K562 (cell line): Measurements from ENCODE around the gene EPHA1. TPM values are rescaled to one million over a fixed set of nuclear protein-coding genes. Genes with fewer than 3 reads are reported as not detected.

Source experiments
- MAFG ChIP-seq: fragments of 450-650 bp; conservative IDR thresholded peaks from 2 replicates; pipeline ENCODE4 v1.6.1; 2016; ENCODE audit warnings: missing genetic modification characterization, missing compliant biosample characterization
- MBD2 ChIP-seq: sonication (generic); IDR thresholded peaks from 2 replicates; pipeline ENCODE4 v1.6.1; 2016; ENCODE audit warnings: low read depth, borderline replicate concordance
- MEF2D ChIP-seq: conservative IDR thresholded peaks from 2 replicates; pipeline ENCODE4 v1.6.1; 2016; ENCODE audit warnings: low read depth, missing genetic modification characterization, missing compliant biosample characterization
- NBN ChIP-seq: fragments of 450-650 bp; IDR thresholded peaks from 2 replicates; pipeline ENCODE4 v1.6.1; 2016; ENCODE audit warnings: low read depth, mild to moderate bottlenecking
- POLR2G ChIP-seq: fragments of 200-400 bp; formaldehyde crosslinking; IDR thresholded peaks from 2 replicates; pipeline ENCODE4 v1.6.1; 2017; ENCODE audit warnings: low read depth, mild to moderate bottlenecking, antibody characterized with exemption, low read length, moderate library complexity
- PPARD ChIP-seq: fragments of 250-450 bp; sonication (Bioruptor Pico); IDR thresholded peaks from 2 replicates; pipeline ENCODE4 v1.8.0; 2022; ENCODE audit warnings: inconsistent platforms, mild to moderate bottlenecking, moderate library complexity
- PRMT5 ChIP-seq: sonication (generic); formaldehyde crosslinking; IDR thresholded peaks from 2 replicates; pipeline ENCODE4 v1.5.0; 2020; ENCODE audit warnings: missing genetic modification reagents
- PYGO2 ChIP-seq: fragments of 450-650 bp; IDR thresholded peaks from 2 replicates; pipeline ENCODE4 v1.6.1; 2016; ENCODE audit warnings: mild to moderate bottlenecking, missing genetic modification characterization, moderate library complexity, missing compliant biosample characterization
- SAFB ChIP-seq: fragments of 200-400 bp; formaldehyde crosslinking; IDR thresholded peaks from 2 replicates; pipeline ENCODE4 v1.6.1; 2017; ENCODE audit warnings: low read depth, low read length, borderline replicate concordance
- TAL1 ChIP-seq: fragments of 450-650 bp; IDR thresholded peaks from 2 replicates; pipeline ENCODE4 v1.6.1; 2016; ENCODE audit warnings: mild to moderate bottlenecking
- ZNF12 ChIP-seq: sonication (generic); formaldehyde crosslinking; IDR thresholded peaks from 2 replicates; pipeline ENCODE4 v1.4.0; 2020; ENCODE audit warnings: mild to moderate bottlenecking, missing genetic modification reagents
- ZNF41 ChIP-seq: fragments of 250-450 bp; sonication (Bioruptor Pico); conservative IDR thresholded peaks from 2 replicates; pipeline ENCODE4 v1.4.0; 2020; ENCODE audit warnings: mild to moderate bottlenecking
- polyA plus RNA-seq, 8 experiments: library from polyadenylated mRNA; depleted of rRNA in 4 of 8; stranded (reverse) in 5 of 8; unstranded in 3 of 8; fragments of >200 nt; fragmentation: Nextera tagmentation in 2 of 8; fragmentation: Illumina TruSeq in 1 of 8; extraction: Ambion mirVana in 2 of 8; extraction: Trizol in 1 of 8; gene quantifications; 2 replicates each; pipeline versions ENCODE4 v1.2.1 to v1.2.3, GENCODE V29; 2011 to 2014; ENCODE audit warnings: inconsistent platforms in 1 of 8, missing spikeins in 1 of 8
- total RNA-seq, 7 experiments: library from RNA; depleted of rRNA in 6 of 7; stranded (reverse); fragments of >200 nt in 6 of 7; fragmentation: Illumina TruSeq in 2 of 7; extraction: Trizol in 2 of 7; gene quantifications; 2 replicates each; pipeline versions ENCODE4 v1.2.1 to v1.2.3, GENCODE V29; 2011 to 2021; ENCODE audit warnings: low replicate concordance in 1 of 7
- TF ChIP-seq, protein P1 (sequence below): sonication (generic); formaldehyde crosslinking; IDR thresholded peaks from 2 replicates; pipeline ENCODE4 v1.8.0; 2022; ENCODE audit warnings: mild to moderate bottlenecking, missing genetic modification reagents
- TF ChIP-seq, protein P2 (sequence below), 3 experiments: fragments of 200-800 bp in 1 of 3; sonication (Bioruptor generic) in 1 of 3; sonication (generic) in 1 of 3; formaldehyde crosslinking in 1 of 3; IDR thresholded peaks; 2 replicates each; pipeline versions ENCODE4 v1.6.1 to v1.8.0; 2016 to 2022; ENCODE audit warnings: mild to moderate bottlenecking in 2 of 3, missing compliant biosample characterization in 2 of 3, missing genetic modification characterization in 2 of 3, missing genetic modification reagents in 1 of 3
- TF ChIP-seq, protein P3 (sequence below): IDR thresholded peaks from 2 replicates; pipeline ENCODE4 v1.6.1; 2012; ENCODE audit warnings: low read depth, low read length, improper control_type of control experiment, borderline replicate concordance
- TF ChIP-seq, protein P4 (sequence below): sonication (generic); IDR thresholded peaks from 2 replicates; pipeline ENCODE4 v1.6.1; 2016

The EPHA1 gene
- total and polyA plus RNA-seq, 9 of the 15 experiments (the other 6 are each of a cell fraction or from before 2014, with no cell fraction given), result 0.22 to 0.57 (median 0.32) TPM; not detected in 6

DNA sequence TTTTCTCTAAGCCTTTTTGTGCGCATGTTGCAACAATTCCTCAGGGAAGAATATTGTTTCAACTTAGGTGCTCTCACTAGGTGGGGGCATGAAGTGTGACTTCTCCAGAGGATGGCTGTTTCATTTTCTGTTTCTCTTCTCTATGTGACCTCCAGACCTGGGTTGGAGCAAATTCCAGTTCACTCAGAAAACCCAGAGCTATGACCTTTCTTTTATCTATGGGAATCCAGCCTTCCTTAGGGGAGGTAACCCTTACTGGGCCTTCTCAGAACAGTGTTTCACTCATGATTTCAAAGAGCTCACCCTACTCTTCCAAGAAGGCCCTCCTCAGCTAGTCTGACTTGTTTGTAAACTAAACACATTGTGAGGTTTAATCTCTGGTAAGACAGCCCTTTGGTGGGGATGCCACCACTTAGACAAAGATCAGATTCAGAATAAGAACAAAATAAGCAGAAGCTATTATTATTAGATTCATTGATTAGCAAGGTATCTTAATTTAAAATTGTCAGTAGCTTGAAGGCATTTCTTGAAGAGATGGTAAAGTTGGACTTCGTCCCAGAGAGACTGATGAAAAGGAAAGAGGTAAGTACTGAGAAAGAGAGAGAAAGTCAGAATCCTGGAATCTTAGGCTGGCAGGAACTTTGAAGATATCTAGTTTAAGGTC lies 18.0 kb upstream of the EPHA1 start (continued):
- TF ChIP-seq, protein P1, sequence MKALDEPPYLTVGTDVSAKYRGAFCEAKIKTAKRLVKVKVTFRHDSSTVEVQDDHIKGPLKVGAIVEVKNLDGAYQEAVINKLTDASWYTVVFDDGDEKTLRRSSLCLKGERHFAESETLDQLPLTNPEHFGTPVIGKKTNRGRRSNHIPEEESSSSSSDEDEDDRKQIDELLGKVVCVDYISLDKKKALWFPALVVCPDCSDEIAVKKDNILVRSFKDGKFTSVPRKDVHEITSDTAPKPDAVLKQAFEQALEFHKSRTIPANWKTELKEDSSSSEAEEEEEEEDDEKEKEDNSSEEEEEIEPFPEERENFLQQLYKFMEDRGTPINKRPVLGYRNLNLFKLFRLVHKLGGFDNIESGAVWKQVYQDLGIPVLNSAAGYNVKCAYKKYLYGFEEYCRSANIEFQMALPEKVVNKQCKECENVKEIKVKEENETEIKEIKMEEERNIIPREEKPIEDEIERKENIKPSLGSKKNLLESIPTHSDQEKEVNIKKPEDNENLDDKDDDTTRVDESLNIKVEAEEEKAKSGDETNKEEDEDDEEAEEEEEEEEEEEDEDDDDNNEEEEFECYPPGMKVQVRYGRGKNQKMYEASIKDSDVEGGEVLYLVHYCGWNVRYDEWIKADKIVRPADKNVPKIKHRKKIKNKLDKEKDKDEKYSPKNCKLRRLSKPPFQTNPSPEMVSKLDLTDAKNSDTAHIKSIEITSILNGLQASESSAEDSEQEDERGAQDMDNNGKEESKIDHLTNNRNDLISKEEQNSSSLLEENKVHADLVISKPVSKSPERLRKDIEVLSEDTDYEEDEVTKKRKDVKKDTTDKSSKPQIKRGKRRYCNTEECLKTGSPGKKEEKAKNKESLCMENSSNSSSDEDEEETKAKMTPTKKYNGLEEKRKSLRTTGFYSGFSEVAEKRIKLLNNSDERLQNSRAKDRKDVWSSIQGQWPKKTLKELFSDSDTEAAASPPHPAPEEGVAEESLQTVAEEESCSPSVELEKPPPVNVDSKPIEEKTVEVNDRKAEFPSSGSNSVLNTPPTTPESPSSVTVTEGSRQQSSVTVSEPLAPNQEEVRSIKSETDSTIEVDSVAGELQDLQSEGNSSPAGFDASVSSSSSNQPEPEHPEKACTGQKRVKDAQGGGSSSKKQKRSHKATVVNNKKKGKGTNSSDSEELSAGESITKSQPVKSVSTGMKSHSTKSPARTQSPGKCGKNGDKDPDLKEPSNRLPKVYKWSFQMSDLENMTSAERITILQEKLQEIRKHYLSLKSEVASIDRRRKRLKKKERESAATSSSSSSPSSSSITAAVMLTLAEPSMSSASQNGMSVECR (CRISPR knock-in tag), result no peak
- TF ChIP-seq PRMT5 (CRISPR knock-in tag) (no peak), PPARD (CRISPR knock-in tag) (no peak), SAFB (no peak), MAFG (tag) (no peak), MBD2 (no peak), ZNF41 (no peak), PYGO2 (no peak), TAL1 (peak; percentile 80), POLR2G (no peak), ZNF12 (CRISPR knock-in tag) (no peak), MEF2D (tag) (no peak), NBN (peak; percentile 88)
- TF ChIP-seq, protein P2, sequence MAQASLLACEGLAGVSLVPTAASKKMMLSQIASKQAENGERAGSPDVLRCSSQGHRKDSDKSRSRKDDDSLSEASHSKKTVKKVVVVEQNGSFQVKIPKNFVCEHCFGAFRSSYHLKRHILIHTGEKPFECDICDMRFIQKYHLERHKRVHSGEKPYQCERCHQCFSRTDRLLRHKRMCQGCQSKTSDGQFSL (CRISPR knock-in tag; IDR thresholded peaks at IDR 0.05), result no peak
- TF ChIP-seq, protein P2 (tag; IDR thresholded peaks at IDR 0.05), result no peak
- TF ChIP-seq, protein P3, sequence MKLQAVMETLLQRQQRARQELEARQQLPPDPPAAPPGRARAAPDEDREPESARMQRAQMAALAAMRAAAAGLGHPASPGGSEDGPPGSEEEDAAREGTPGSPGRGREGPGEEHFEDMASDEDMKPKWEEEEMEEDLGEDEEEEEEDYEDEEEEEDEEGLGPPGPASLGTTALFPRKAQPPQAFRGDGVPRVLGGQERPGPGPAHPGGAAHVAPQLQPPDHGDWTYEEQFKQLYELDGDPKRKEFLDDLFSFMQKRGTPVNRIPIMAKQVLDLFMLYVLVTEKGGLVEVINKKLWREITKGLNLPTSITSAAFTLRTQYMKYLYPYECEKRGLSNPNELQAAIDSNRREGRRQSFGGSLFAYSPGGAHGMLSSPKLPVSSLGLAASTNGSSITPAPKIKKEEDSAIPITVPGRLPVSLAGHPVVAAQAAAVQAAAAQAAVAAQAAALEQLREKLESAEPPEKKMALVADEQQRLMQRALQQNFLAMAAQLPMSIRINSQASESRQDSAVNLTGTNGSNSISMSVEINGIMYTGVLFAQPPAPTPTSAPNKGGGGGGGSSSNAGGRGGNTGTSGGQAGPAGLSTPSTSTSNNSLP, result 0 out of 2 replicates have a peak, but pooled peaks have one; percentile 67
- TF ChIP-seq, protein P4, sequence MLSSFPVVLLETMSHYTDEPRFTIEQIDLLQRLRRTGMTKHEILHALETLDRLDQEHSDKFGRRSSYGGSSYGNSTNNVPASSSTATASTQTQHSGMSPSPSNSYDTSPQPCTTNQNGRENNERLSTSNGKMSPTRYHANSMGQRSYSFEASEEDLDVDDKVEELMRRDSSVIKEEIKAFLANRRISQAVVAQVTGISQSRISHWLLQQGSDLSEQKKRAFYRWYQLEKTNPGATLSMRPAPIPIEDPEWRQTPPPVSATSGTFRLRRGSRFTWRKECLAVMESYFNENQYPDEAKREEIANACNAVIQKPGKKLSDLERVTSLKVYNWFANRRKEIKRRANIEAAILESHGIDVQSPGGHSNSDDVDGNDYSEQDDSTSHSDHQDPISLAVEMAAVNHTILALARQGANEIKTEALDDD, result peak; percentile 67
